Measurements from ENCODE around the gene ABHD2.
"Not testable (repeated sequence)": the region's sequence is repeated elsewhere in the genome, so short reads cannot be mapped to it uniquely, and the experiment has no call there.

The ABHD2 gene

DNA sequence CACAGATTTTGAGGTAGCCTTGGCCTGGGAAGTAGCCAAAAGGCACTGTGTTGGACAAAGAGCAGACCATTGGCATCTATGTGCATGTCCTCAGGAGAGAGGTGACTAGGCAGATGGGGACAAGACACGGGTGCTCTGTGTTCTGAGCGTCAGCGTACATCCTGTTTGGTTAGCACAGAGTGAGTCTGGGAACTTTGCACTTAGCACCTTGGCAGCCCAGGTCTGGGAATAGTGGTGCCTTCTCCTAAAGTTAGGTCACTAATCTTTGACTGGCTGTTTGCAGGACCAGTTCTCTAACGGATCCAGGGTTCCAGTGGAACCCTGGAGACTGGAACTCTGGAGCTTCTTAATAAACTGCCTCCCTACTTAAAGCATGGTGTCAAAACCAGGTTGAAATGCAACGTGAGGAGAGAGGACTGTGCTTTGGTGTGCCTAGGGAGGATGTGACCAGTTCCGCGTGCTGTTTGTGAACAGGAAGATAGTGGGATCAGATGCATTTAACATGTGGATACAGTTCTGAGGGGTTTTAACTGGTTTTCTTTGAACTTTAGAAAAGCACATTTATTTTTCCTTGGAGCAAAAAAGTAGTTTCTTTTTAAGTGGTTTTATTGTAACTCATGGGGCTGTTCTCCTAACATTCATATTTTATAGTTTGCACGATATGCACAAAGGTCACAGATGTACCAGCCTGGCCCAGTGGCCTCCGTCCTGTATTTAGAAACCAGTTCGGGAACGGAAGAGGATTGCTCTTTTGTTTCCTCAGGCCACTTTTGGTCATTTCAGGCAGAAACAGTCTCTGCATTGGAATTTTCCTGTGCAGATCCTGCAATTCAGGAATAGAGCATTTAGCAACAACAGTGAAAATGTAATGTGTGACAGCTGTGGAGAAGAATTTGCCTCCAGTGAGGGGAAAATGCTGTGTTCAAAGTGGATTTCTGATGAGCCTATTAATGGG lies 48.8 kb downstream of the ABHD2 start:
- DNase-seq (ENCODE audit: low read depth in 2 of 3, low spot score in 2 of 3): no peak

DNA sequence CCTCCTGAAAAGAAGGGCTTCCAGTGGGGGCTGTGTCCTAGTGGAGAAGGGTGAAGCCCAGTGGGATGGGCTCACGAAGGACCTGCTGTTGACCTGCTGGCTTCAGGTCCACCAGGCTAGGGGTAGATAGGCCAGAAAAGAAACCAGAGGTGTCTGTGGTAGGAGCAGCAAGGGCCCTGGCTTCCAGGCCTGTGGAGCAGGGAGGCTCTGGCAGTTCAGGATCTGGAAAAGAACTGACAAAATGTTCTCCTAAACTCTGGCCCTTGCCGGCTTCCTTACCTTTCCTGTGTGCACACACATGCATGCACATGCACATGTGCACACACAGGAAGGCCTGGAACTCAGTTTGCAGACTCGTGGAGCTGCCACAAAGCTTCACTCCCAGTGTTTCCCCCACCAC lies 49.7 kb downstream of the ABHD2 start:
- no peak for DNase-seq (ENCODE audit: low read depth in 2 of 3, low spot score in 2 of 3)

GRCh38 chr15:89138999-89139612 lies 50.9 kb downstream of the ABHD2 start:
- no peak for DNase-seq (ENCODE audit: low read depth in 2 of 3, low spot score in 2 of 3)

- no peak for DNase-seq (ENCODE audit: low read depth in 2 of 3, low spot score in 2 of 3)
Observed at GRCh38 chr15:89139613-89140499, 51.6 kb downstream of the ABHD2 start.

DNA sequence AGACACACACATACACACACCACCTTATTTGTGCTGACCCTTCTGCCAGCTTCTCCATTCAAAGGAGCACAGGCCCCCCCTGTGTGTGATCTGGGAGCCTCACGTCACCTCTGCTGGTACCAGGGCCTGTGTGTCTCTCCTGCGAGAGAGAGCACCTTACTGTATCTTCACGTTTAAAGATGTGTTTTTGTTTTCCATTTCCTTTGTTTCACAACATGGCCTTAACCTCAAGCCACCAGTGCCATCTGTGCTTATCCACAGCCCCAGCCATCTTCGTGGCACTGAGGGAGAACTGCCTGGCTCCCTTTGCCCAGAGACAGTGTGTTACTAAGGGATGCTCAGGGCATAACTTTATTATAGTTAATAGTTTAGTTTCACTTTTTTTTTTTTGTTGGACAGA lies 52.3 kb downstream of the ABHD2 start:
- DNase-seq (ENCODE audit: low read depth in 2 of 3, low spot score in 2 of 3): no peak

DNA sequence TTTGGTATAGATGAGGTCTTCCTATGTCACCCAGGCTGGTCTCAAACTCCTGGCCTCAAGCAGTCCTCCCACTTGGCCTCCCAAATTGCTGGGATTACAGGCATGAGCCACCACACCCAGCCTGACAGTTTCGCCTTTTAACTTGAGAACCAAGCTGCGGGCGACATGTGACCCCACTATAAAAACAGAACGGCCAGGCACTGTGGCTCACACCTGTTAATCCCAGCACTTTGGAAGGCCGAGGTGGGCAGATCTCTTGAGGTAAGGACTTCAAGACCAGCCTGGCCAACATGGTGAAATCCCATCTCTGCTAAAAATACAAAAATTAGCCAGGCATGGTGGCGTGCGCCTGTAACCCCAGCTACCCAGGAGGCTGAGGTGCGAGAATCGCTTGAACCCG lies 52.9 kb downstream of the ABHD2 start:
- not testable (repeated sequence) for DNase-seq (ENCODE audit: low read depth in 2 of 3, low spot score in 2 of 3)

- DNase-seq (ENCODE audit: low read depth in 2 of 3, low spot score in 2 of 3): no peak
Observed at GRCh38 chr15:89141885-89142284, 53.6 kb downstream of the ABHD2 start.

DNA sequence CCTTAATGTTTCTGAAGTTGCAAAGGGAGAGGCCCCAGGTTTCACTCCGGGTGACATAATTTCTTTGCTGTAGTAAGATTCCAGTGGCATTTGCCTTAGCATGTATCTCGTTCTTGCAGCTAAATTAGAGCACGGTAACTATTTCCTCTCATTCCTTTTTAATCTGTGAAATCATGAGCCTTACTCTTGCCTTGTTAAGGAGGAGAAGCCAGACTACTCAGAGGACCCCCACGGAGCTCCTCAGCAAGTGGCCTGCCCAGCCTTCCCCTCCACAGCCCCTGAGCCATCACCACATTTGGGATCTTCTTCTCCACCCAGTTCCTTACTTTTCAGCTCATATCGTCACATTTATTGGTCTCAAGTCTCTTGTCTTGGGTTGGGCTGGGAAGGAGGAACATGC lies 54.2 kb downstream of the ABHD2 start:
- DNase-seq (ENCODE audit: low read depth in 2 of 3, low spot score in 2 of 3): no peak

DNA sequence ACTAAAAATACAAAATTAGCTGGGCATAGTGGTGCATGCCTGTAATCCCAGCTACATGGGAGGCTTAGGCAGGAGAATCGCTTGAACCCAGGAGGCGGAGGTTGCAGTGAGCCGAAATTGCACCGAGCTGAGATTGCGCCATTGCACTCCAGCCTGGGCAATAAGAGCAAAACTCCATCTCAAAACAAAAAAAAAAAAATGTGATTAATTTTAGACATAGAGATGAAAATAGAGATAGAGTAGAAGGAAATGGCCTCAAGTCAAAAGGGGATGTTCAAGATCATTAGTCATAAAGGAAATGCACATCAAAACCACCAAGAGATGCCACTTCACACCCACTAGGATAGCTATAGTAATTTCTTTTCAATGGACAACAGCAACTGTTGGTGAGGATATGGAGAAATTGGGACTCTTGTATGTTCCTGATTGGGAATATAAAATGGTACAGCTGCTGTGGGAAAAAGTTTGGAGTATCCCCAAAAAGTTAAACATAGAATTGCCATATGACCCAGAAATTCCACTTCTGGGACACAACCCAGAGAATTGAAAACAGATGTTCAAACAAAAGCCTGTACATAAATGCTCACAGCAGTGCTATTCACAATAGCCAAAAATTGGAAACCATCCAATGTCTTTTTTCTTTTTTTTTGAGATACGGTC lies 55.4 kb downstream of the ABHD2 start:
- no peak for DNase-seq (ENCODE audit: low read depth in 2 of 3, low spot score in 2 of 3)

DNA sequence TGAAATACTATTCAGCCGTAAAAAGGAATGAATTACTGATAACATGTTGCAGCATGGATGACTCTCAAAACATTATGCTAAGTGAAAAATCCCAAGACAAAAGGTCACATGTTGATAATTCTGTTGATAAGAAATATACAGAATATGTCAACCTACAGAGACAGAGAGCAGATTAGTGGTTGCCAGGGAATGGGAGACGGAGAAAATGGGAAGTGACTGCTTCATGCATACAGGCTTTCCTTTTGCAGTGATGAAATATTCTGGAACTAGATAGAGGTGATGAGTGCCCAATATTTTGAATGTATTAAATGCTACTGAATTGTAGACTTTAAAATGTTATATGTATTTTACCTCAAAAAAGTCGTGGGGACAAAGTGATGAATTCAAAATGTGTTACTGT lies 56.2 kb downstream of the ABHD2 start:
- no peak for DNase-seq (ENCODE audit: low read depth in 2 of 3, low spot score in 2 of 3)

DNA sequence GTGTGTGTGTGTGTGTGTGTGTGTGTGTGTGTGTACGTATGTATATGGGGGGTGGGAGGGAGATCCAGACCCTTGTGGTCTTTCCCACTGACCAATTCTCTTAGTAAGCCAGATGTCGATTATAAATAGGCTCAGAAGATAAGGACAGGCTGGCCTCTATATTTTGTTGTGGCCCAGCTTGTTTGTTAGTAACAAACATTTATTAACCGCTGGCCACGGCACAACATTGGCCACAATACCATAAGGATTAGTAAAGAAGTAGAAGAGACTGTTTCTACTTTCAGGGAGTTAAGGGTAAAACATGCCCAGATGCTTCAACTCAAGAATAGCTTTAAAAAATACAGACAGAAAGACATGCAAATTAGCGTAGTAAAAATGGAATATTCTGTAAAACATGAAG lies 58.1 kb downstream of the ABHD2 start:
- DNase-seq (ENCODE audit: low read depth in 2 of 3, low spot score in 2 of 3): no peak

- DNase-seq (ENCODE audit: low read depth in 2 of 3, low spot score in 2 of 3): no peak
Observed at GRCh38 chr15:89148126-89148525, 59.9 kb downstream of the ABHD2 start.

GRCh38 chr15:89149501-89150101 lies 61.3 kb downstream of the ABHD2 start:
- DNase-seq (ENCODE audit: low read depth in 2 of 3, low spot score in 2 of 3): no peak

GRCh38 chr15:89150287-89150686 lies 62.0 kb downstream of the ABHD2 start:
- DNase-seq (ENCODE audit: low read depth in 2 of 3, low spot score in 2 of 3): no peak

DNA sequence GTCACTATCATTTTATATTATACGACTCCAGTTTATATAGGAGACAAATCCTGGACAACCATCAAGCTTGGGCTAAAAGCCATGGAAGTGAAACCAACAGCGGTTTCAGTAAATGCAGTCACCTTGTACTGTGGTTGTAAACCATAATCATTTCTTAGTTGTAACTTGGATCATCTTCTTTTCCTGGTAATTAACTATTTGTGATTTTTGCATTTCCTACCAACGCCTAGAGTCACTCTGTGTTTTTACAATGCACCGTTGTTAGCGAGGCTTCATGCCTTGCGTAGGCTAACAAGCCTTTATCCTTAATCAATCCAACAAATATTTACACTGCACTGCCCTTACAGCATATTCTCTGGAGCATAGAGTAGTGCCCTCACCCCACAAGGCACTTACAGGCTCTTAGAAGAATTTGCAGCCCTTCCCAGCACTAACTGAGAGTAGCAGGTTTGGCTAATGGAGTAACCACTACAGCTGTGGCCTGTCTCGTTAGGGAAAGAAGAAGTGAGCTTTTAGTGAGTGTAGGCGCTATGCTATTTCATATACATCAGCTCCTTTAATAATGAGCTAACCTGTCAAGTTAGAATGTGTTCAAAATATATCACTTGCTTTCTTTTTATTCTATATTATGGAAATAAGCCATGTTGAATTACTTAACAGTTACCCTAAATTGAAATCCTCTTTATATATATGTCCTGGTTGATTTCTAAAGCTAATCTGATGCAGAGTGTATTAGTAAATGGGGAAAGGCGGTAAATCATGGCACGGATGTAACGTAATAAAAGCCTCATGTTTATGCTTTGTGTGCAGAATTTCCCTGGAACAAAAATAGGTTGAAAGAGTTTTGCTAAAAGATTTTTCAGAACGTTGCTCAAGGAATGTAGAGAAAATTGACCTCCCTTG lies 62.8 kb downstream of the ABHD2 start:
- DNase-seq (ENCODE audit: low read depth in 2 of 3, low spot score in 2 of 3): no peak

DNA sequence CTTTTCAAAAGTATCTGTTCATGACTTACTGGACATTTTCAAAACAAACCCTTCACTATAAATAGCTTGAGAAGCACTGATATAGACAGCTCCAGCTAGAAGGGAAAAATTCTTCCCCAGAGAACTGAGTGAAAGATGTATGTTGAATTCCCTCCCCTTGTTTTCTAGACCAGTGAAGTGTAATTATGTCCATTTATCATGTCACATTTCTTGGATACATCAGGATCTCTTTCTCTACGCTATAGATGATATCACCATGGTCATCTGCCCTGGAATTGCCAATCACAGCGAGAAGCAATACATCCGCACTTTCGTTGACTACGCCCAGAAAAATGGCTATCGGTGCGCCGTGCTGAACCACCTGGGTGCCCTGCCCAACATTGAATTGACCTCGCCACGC lies 66.9 kb downstream of the ABHD2 start:
- DNase-seq (ENCODE audit: low read depth in 2 of 3, low spot score in 2 of 3): no peak

DNA sequence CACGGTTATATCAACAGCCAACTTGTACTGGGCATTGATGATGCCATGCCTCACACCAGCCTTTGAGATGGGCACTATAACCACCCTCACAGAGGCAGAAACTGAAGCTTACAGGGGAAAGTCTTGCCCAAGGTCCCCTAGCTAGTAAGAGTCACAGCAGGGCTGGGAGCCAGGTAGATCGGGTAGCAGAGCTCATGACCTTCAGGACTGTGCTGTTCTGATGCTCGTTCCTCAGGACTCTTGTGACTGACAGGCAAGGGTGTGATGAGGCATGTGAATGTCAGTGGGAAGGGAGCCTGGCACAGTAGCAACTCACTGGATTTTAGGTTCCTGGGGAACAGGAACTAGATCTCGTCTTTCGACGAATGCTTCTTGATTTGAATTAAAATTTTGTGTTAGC lies 67.4 kb downstream of the ABHD2 start:
- no peak for DNase-seq (ENCODE audit: low read depth in 2 of 3, low spot score in 2 of 3)

- no peak for DNase-seq (ENCODE audit: low read depth in 2 of 3, low spot score in 2 of 3)
Observed at GRCh38 chr15:89157061-89157460, 68.8 kb downstream of the ABHD2 start.

GRCh38 chr15:89157918-89158564 lies 69.8 kb downstream of the ABHD2 start:
- DNase-seq (ENCODE audit: low read depth in 2 of 3, low spot score in 2 of 3): no peak

Measured in activated CD8-positive, alpha-beta memory T cell treated with anti-CD3 and anti-CD28 coated beads for 48 hours (primary cell).